GM12878 (cell line): Measurements from ENCODE around the gene GPRC5D. TPM values are rescaled to one million over a fixed set of nuclear protein-coding genes. Genes with fewer than 3 reads are reported as not detected.

Source experiments
- ATAC-seq: fragments of 200-7000 bp; cut with Tn5 transposase; 3 replicates; pipeline ENCODE4 v1.9.1; 2020; ENCODE audit warnings: mild to moderate bottlenecking, moderate library complexity
- BruUV-seq: library from RNA; stranded (reverse); fragments of 400-500 nt; replicated peaks from 2 replicates; lab custom pipeline; 2021; lab: Mats Ljungman, UMichigan
- CTCF ChIA-PET: fragments of 300-600 bp; sonication (Branson Sonifier 250); formaldehyde crosslinking; extraction: SDS; loops from one replicate; lab custom pipeline; 2021; ENCODE audit warnings: inconsistent platforms; lab: Yijun Ruan, JAX
- POLR2A ChIA-PET: fragments of 350-600 bp; formaldehyde crosslinking; extraction: SDS; loops from one replicate; lab custom pipeline; 2021; ENCODE audit warnings: inconsistent platforms; lab: Charles Lee
- RAD21 ChIA-PET: fragments of 300-600 bp; sonication (Branson Sonifier 250); formaldehyde crosslinking; loops from one replicate; lab custom pipeline; 2023; ENCODE audit warnings: antibody characterized with exemption; ENCODE audit not compliant: unreplicated experiment; lab: Charles Lee
- SMC1A ChIA-PET: fragments of 300-600 bp; sonication (Branson Sonifier 250); formaldehyde crosslinking; loops from one replicate; lab custom pipeline; 2023; ENCODE audit not compliant: unreplicated experiment, uncharacterized antibody; lab: Charles Lee
- DNase-seq: peaks from one replicate; pipeline ENCODE4 v3.0.0-alpha.2; 2011; ENCODE audit warnings: low read depth, low spot score
- FAIRE-seq: peaks from 3 replicates; lab custom pipeline; 2011; peaks lifted over from hg19 to GRCh38; lab: Jason Lieb, UNC
- H2AFZ ChIP-seq: 2 replicates; pipeline ENCODE4 v1.6.0; 2011; ENCODE audit warnings: low read depth, low read length, control low read depth; ENCODE audit not compliant: control insufficient read depth
- H3K27ac ChIP-seq: 2 replicates; pipeline ENCODE4 v1.5.1; 2011; ENCODE audit warnings: control low read depth; ENCODE audit not compliant: control insufficient read depth, insufficient read depth
- H3K27me3 ChIP-seq, 2 experiments: replicated peaks in 1 of 2; 2 replicates each; pipeline versions ENCODE4 v1.6.0 to v1.6.1; 2011; ENCODE audit warnings: low read length in 1 of 2; ENCODE audit not compliant: control insufficient read depth in 2 of 2, insufficient read depth in 2 of 2
- H3K36me3 ChIP-seq, 2 experiments: 2 replicates each; pipeline ENCODE4 v1.5.1; 2011; ENCODE audit warnings: low read length in 1 of 2; ENCODE audit not compliant: control insufficient read depth in 2 of 2, insufficient read depth in 2 of 2
- H3K4me1 ChIP-seq: 2 replicates; pipeline ENCODE4 v1.6.1; 2011; ENCODE audit warnings: mild to moderate bottlenecking, low read length, moderate library complexity, mixed read lengths; ENCODE audit not compliant: control insufficient read depth, insufficient read depth
- H3K4me2 ChIP-seq: 2 replicates; pipeline ENCODE4 v1.6.0; 2011; ENCODE audit warnings: control low read depth; ENCODE audit not compliant: control insufficient read depth, insufficient read depth
- H3K4me3 ChIP-seq: fragments of 200-600 bp; sonication (generic); 2 replicates; pipeline ENCODE4 v1.5.1; 2016
- H3K79me2 ChIP-seq: 2 replicates; pipeline ENCODE4 v1.6.0; 2011; ENCODE audit warnings: low read length; ENCODE audit not compliant: control insufficient read depth, insufficient read depth
- H3K9ac ChIP-seq: 2 replicates; pipeline ENCODE4 v1.8.0; 2011; ENCODE audit warnings: low read length, control low read depth, mixed read lengths; ENCODE audit not compliant: control insufficient read depth, insufficient read depth
- H3K9me3 ChIP-seq: replicated peaks from 3 replicates; pipeline ENCODE4 v1.5.1; 2011; ENCODE audit warnings: mild to moderate bottlenecking, low read length; ENCODE audit not compliant: control insufficient read depth, insufficient read depth
- H4K20me1 ChIP-seq: 2 replicates; pipeline ENCODE4 v1.6.0; 2011; ENCODE audit not compliant: control insufficient read depth, insufficient read depth
- BMI1 ChIP-seq: fragments of 450-650 bp; IDR thresholded peaks from 2 replicates; pipeline ENCODE4 v1.6.1; 2016; ENCODE audit warnings: mild to moderate bottlenecking, moderate library complexity, borderline replicate concordance
- NR2C1 ChIP-seq: fragments of 450-650 bp; IDR thresholded peaks from 2 replicates; pipeline ENCODE4 v1.6.1; 2017; ENCODE audit warnings: antibody characterized with exemption, mild to moderate bottlenecking, moderate library complexity
- ZNF384 ChIP-seq: IDR thresholded peaks from 2 replicates; pipeline ENCODE4 v1.6.1; 2012; ENCODE audit warnings: low read depth, mild to moderate bottlenecking, low read length, improper control_type of control experiment, borderline replicate concordance
- WGBS: methylation state at CpG from one replicate; pipeline ENCODE4 v1.1.6; 2016; ENCODE audit warnings: low lambda C conversion rate; ENCODE audit not compliant: insufficient replicate concordance, insufficient coverage; ENCODE audit errors: missing lambda C conversion rate; 5-methylcytosine and 5-hydroxymethylcytosine counted together
- in situ Hi-C: fragments of 300-500 bp; cut with MboI; formaldehyde crosslinking; loops from 9 replicates; pipeline ENCODE4 v1.14.3; 2018; ENCODE audit warnings: mixed read lengths
- intact Hi-C: fragments of 100-400 bp; cut with micrococcal nuclease; formaldehyde crosslinking; loops from one replicate; pipeline ENCODE4 v1.14.2; 2022; ENCODE audit not compliant: unreplicated experiment
- polyA plus RNA-seq, 11 experiments: library from polyadenylated mRNA; depleted of rRNA in 4 of 11; unstranded in 6 of 11; stranded (reverse) in 5 of 11; fragments of >200 nt; fragmentation: Nextera tagmentation in 4 of 11; fragmentation: Illumina TruSeq in 1 of 11; extraction: Ambion mirVana in 4 of 11; extraction: Trizol in 1 of 11; gene quantifications; 1 replicate in 1 of 11; 2 replicates in 10 of 11; pipeline versions ENCODE4 v1.2.1 to v1.2.3, GENCODE V29; 2011 to 2016; ENCODE audit warnings: inconsistent platforms in 2 of 11, missing spikeins in 2 of 11, low read depth in 1 of 11
- total RNA-seq, 4 experiments: library from RNA; depleted of rRNA in 3 of 4; stranded (reverse); fragments of >200 nt in 3 of 4; fragmentation: Illumina TruSeq in 1 of 4; extraction: Trizol in 1 of 4; gene quantifications; 2 replicates each; pipeline versions ENCODE4 v1.2.1 to v1.2.3, GENCODE V29; 2013 to 2021
- TF ChIP-seq, protein P1 (sequence below): fragments of 450-650 bp; formaldehyde crosslinking; IDR thresholded peaks from 2 replicates; pipeline ENCODE4 v1.4.0; 2022; ENCODE audit warnings: mild to moderate bottlenecking, moderate library complexity

Gene GPRC5D
- total and polyA plus RNA-seq, 10 of the 15 experiments (the other 5 are each of a cell fraction or from before 2014, with no cell fraction given) = 0.18 to 0.90 (median 0.37) TPM; not detected in 3

DNA sequence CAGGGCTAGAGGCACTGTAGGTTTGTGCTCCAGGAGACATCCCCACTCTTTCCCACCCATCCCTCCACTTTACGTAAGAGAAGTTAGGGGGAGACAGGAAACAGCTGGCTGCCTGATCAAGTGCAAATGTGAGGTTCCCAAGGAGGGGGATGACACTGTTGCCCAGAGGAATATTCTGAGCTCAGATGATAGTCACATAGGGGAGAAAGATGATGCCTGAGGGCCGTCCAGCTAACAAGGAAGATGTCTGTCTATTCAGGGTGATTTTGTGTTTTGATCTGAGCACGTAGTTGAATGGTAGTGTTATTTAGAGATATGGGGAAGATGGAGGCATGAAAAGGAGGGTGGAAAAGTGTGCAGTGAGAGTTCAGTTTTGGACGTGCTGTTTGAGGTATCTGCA, 13.9 kb upstream of the GPRC5D start:
- H3K79me2 ChIP-seq = no peaks in the 10 kb centered on the region
- no peak for ATAC-seq
- intact Hi-C loops (no loop called here), in situ Hi-C loops (no loop called here)
- no peak overlapping the region for H3K9ac ChIP-seq
- H3K4me3 ChIP-seq = no peak overlapping the region
- ChIA-PET CTCF (no interaction called here), POLR2A (no interaction called here), SMC1A (no interaction called here), RAD21 (no interaction called here)
- H2AFZ ChIP-seq = no peak overlapping the region
- WGBS = 53% methylated on average over 4 of the region's 4 CpGs
- H3K27ac ChIP-seq = no peak overlapping the region
- H3K4me2 ChIP-seq = no peak overlapping the region
- FAIRE-seq = no peak
- no peak for DNase-seq
- no peaks in the 10 kb centered on the region; a peak in 2 of 4 replicates for H3K27me3 ChIP-seq
- no peaks in the 10 kb centered on the region for H4K20me1 ChIP-seq
- H3K9me3 ChIP-seq = no peaks in the 10 kb centered on the region
- TF ChIP-seq ZNF384 (no peak), NR2C1 (no peak)
- TF ChIP-seq, protein P1, sequence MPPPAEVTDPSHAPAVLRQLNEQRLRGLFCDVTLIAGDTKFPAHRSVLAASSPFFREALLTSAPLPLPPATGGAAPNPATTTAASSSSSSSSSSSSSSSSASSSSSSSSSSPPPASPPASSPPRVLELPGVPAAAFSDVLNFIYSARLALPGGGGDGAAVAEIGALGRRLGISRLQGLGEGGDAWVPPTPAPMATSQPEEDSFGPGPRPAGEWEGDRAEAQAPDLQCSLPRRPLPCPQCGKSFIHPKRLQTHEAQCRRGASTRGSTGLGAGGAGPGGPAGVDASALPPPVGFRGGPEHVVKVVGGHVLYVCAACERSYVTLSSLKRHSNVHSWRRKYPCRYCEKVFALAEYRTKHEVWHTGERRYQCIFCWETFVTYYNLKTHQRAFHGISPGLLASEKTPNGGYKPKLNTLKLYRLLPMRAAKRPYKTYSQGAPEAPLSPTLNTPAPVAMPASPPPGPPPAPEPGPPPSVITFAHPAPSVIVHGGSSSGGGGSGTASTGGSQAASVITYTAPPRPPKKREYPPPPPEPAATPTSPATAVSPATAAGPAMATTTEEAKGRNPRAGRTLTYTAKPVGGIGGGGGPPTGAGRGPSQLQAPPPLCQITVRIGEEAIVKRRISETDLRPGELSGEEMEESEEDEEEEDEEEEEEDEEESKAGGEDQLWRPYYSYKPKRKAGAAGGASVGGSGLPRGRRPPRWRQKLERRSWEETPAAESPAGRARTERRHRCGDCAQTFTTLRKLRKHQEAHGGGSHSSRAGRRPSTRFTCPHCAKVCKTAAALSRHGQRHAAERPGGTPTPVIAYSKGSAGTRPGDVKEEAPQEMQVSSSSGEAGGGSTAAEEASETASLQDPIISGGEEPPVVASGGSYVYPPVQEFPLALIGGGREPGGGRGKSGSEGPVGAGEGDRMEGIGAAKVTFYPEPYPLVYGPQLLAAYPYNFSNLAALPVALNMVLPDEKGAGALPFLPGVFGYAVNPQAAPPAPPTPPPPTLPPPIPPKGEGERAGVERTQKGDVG (CRISPR knock-in tag) = no peak
- no peaks in the 10 kb centered on the region for H3K4me1 ChIP-seq
- H3K36me3 ChIP-seq = no peaks in the 10 kb centered on the region
- BruUV-seq = no TSS peak

DNA sequence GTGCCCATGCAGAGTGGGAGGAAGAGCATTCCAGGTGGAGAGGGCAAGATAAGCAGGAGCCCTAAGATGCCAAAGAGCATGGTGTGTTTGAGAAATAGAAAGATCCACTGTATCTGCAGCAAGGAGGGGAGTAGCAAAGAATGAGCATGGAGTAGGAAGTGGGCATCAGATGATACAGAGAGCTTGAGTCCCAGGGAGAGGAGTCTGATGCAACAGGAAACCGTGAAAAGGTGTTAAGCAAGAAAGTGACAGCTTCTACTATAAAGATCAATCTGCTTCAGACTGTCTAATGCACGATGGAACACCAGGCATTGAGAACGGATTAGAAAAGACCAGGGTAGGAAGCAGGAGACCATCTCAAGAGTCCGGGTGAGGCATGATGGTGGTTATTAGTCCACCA, 12.3 kb upstream of the GPRC5D start:
- POLR2A ChIA-PET = no interaction called here
- no peak for DNase-seq
- TF ChIP-seq BMI1 = no peak
- in situ Hi-C loops = no loop called here
- Histone ChIP-seq H3K27me3 (no peaks in the 10 kb centered on the region; a peak in 2 of 4 replicates), H2AFZ (no peak overlapping the region), H4K20me1 (no peaks in the 10 kb centered on the region), H3K4me1 (no peaks in the 10 kb centered on the region), H3K9ac (no peak overlapping the region), H3K9me3 (no peaks in the 10 kb centered on the region), H3K4me2 (no peak overlapping the region), H3K79me2 (no peaks in the 10 kb centered on the region), H3K27ac (no peak overlapping the region), H3K4me3 (no peak overlapping the region), H3K36me3 (no peaks in the 10 kb centered on the region)
- FAIRE-seq = no peak
- intact Hi-C loops = no loop called here
- BruUV-seq = no TSS peak
- SMC1A ChIA-PET = interaction anchor here (1.0 kb wide), 1 partner anchor 48 kb away, joined by 4 read pairs; no protein-coding TSS in a partner anchor
- RAD21 ChIA-PET = no interaction called here
- CTCF ChIA-PET = interaction anchor here (1.2 kb wide), 1 partner anchor 30 kb away, joined by 3 read pairs; no protein-coding TSS in a partner anchor
- 70% methylated on average over 4 of the region's 4 CpGs for WGBS
- ATAC-seq = no peak
